ENCODE data around the gene PHYH. TPM values are rescaled to one million over a fixed set of nuclear protein-coding genes. Genes with fewer than 3 reads are reported as not detected.
"Not testable (repeated sequence)": the region's sequence is repeated elsewhere in the genome, so short reads cannot be mapped to it uniquely, and the experiment has no call there.

Gene PHYH
- total RNA-seq, 2 donors from 2014 or later: 22.1 to 23.4 TPM

DNA sequence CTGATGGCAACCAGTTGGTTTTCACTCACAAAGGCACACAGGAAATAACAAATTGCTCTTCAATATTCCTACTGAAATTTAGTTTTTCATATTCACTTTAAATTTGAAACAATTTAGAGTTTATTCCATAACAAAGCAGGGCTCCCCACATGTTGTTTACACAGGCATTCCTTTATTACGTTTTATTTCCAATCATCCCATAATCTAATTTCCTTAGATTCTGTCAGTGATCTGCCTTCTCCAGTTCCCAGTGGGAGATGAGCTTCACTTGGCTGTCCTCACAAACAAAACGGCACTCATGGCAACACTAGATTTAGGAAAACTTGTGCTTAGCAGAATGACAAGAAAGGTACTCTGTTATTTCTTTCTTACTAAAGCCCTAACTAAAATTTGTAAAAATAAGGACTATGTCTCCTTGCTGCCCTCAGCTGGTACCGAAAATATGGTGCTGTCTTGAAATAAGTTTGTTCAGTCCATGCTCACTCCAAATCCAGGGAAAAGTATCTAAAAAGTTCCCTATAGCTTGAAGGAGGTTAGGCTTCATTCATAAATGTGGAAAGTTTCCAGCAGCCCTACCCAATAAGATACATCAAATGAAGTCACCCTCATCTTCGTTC, 23.0 kb downstream of the PHYH start:
- H3K36me3 ChIP-seq (replicated peaks in 1 of 2; ENCODE audit: insufficient read depth in 1 of 2, low read depth in 2 of 2): no peaks in the 10 kb centered on the region
- TF ChIP-seq POLR2A (IDR thresholded peaks at IDR 0.05) (no peak), CTCF (IDR thresholded peaks at IDR 0.05) (no peak)
- DNase-seq (no peak), ATAC-seq (no peak)
- intact Hi-C loops (cut with DNase I): no loop called here
- H3K4me3 ChIP-seq: no peak overlapping the region
- H3K4me1 ChIP-seq: no peaks in the 10 kb centered on the region
- H3K27me3 ChIP-seq: no peaks in the 10 kb centered on the region
- H3K9me3 ChIP-seq: no peaks in the 10 kb centered on the region
- whole genome bisulfite sequencing, 2 donors: 61 to 71% methylated on average over 4 of the region's 4 CpGs
- H3K27ac ChIP-seq: no peak overlapping the region

- DNase-seq; H3K4me3 ChIP-seq; H3K4me1 ChIP-seq; H3K27me3 ChIP-seq; intact Hi-C loops (cut with DNase I); H3K27ac ChIP-seq; ATAC-seq; H3K9me3 ChIP-seq; H3K36me3 ChIP-seq (replicated peaks in 1 of 2; ENCODE audit: insufficient read depth in 1 of 2, low read depth in 2 of 2): not testable (repeated sequence)
- WGBS, 2 donors: 97 to 98% methylated on average over 11 of the region's 11 CpGs
These were observed 23.7 kb downstream of the PHYH start for GRCh38 chr10:13276146-13276545.

DNA sequence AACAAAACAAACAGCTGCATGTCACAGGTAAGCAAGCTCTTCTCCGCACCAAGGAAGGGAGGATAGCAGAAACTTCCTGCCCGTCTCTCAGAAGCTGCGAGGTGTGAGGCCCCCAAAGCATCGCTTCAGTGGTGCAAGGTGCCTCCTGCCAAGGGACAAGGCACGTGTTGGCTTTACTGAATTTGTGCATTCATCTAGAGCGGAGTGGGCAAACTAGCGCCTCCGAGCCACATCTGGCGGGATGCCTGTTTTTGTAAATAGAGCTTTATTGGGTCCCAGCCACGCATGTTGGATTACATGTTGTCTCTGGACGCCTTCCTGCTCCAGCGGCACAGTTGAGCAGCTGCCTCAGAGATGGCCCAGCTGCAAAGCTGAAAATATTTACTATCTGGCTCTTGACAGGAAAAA, 27.7 kb downstream of the PHYH start:
- Histone ChIP-seq H3K4me1 (no peaks in the 10 kb centered on the region), H3K4me3 (no peak overlapping the region), H3K36me3 (replicated peaks in 1 of 2; ENCODE audit: insufficient read depth in 1 of 2, low read depth in 2 of 2) (no peaks in the 10 kb centered on the region), H3K27me3 (no peaks in the 10 kb centered on the region), H3K9me3 (no peaks in the 10 kb centered on the region), H3K27ac (no peak overlapping the region)
- TF ChIP-seq CTCF (IDR thresholded peaks at IDR 0.05) (no peak), POLR2A (IDR thresholded peaks at IDR 0.05) (no peak)
- WGBS, 2 donors: 84 to 86% methylated on average over 9 to 12 of the region's 12 CpGs
- ATAC-seq (no peak), DNase-seq (peak in 3 of 4 donors; percentile 12 to 25 (median 18))
- intact Hi-C loops (cut with DNase I): no loop called here

DNA sequence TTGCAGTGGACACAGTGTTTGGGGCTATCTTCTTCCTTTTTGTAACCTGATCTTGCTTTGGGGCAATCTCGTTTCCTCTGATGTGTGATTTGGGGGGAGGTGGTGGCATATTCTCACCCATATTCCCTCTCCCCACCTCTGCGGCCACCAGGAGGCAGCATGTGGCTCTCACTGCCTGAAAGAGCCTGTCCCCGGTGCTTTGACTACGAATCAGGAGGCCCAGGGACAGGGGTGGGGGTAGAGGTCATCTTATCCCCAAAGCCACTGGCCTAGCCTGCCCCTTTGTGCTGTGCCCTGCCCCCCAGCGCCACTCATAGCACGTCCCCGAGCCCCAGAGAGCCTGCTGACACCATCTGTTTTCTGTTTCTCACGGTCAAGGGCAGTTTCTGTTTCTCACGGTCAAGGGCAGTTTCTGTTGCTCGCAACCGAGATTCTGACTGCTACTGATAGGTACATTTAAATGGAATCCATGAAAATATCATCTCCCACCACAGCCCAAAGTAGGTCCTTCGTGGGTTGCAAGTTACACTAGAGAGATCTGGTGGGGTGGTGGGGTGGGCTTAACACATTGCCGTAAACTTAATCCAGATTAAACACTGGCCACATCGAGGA, 28.2 kb downstream of the PHYH start:
- no peaks in the 10 kb centered on the region for H3K9me3 ChIP-seq
- intact Hi-C loops (cut with DNase I): no loop called here
- 32 to 39% methylated on average over 11 to 14 of the region's 14 CpGs for WGBS, 2 donors
- H3K36me3 ChIP-seq (replicated peaks in 1 of 2; ENCODE audit: insufficient read depth in 1 of 2, low read depth in 2 of 2): no peaks in the 10 kb centered on the region
- H3K4me1 ChIP-seq: no peaks in the 10 kb centered on the region
- H3K4me3 ChIP-seq: no peak overlapping the region
- H3K27ac ChIP-seq: no peak overlapping the region
- ATAC-seq (peak; percentile 87), DNase-seq (peak; percentile 64 to 76 (median 71))
- no peaks in the 10 kb centered on the region for H3K27me3 ChIP-seq
- TF ChIP-seq CTCF (IDR thresholded peaks at IDR 0.05) (peak in 6 of 7 experiments; percentile 29 to 64 (median 54)), POLR2A (IDR thresholded peaks at IDR 0.05) (no peak)

- Histone ChIP-seq H3K9me3 (no peaks in the 10 kb centered on the region), H3K4me1 (no peaks in the 10 kb centered on the region), H3K36me3 (replicated peaks in 1 of 2; ENCODE audit: insufficient read depth in 1 of 2, low read depth in 2 of 2) (no peaks in the 10 kb centered on the region), H3K27me3 (no peaks in the 10 kb centered on the region), H3K27ac (no peak overlapping the region), H3K4me3 (no peak overlapping the region)
- TF ChIP-seq POLR2A (IDR thresholded peaks at IDR 0.05) (no peak), CTCF (IDR thresholded peaks at IDR 0.05) (no peak)
- intact Hi-C loops (cut with DNase I): no loop called here
- 76 to 82% methylated on average over 9 of the region's 9 CpGs for WGBS, 2 donors
- no peak for DNase-seq
- ATAC-seq: no peak
These were observed 28.9 kb downstream of the PHYH start for GRCh38 chr10:13270877-13271551.

Measured in body of pancreas (tissue), 4 donors.